ENCODE results near the gene BPGM.
"Not testable (repeated sequence)": the region's sequence is repeated elsewhere in the genome, so short reads cannot be mapped to it uniquely, and the experiment has no call there.

Gene BPGM

GRCh38 chr7:134662166-134662870, 15.7 kb downstream of the BPGM start:
- no peak overlapping the region for H3K4me3 ChIP-seq (ENCODE audit: low read length)
- TF ChIP-seq CTCF (conservative IDR thresholded peaks at IDR 0.05; ENCODE audit: low read depth, low read length) = no peak
- DNase-seq (ENCODE audit: low read depth) = no peak

GRCh38 chr7:134662871-134663205, 16.2 kb downstream of the BPGM start:
- H3K4me3 ChIP-seq (ENCODE audit: low read length) = no peak overlapping the region
- no peak for DNase-seq (ENCODE audit: low read depth)

GRCh38 chr7:134665045-134665444, 18.4 kb downstream of the BPGM start:
- DNase-seq (ENCODE audit: low read depth); H3K4me3 ChIP-seq (ENCODE audit: low read length): not testable (repeated sequence)

More at GRCh38 chr7:134662871-134663205, 16.2 kb downstream of the BPGM start:
- TF ChIP-seq CTCF (conservative IDR thresholded peaks at IDR 0.05; ENCODE audit: low read depth, low read length) = no peak

GRCh38 chr7:134667899-134668298, 21.2 kb downstream of the BPGM start:
- no peak for DNase-seq (ENCODE audit: low read depth)
- no peak overlapping the region for H3K4me3 ChIP-seq (ENCODE audit: low read length)
- no peak for TF ChIP-seq CTCF (conservative IDR thresholded peaks at IDR 0.05; ENCODE audit: low read depth, low read length)

GRCh38 chr7:134669388-134669787, 22.7 kb downstream of the BPGM start:
- no peak for TF ChIP-seq CTCF (conservative IDR thresholded peaks at IDR 0.05; ENCODE audit: low read depth, low read length)
- DNase-seq (ENCODE audit: low read depth) = no peak
- H3K4me3 ChIP-seq (ENCODE audit: low read length) = no peak overlapping the region

- peak; percentile 67 for DNase-seq (ENCODE audit: low read depth)
- no peak for TF ChIP-seq CTCF (conservative IDR thresholded peaks at IDR 0.05; ENCODE audit: low read depth, low read length)
- no peak overlapping the region for H3K4me3 ChIP-seq (ENCODE audit: low read length)
Measured at GRCh38 chr7:134669845-134670373, 23.3 kb downstream of the BPGM start.

- DNase-seq (ENCODE audit: low read depth) = peak; percentile 66
- no peak for TF ChIP-seq CTCF (conservative IDR thresholded peaks at IDR 0.05; ENCODE audit: low read depth, low read length)
- no peak overlapping the region for H3K4me3 ChIP-seq (ENCODE audit: low read length)
Measured at GRCh38 chr7:134671609-134672008, 25.0 kb downstream of the BPGM start.

Data from retinal pigment epithelial cell (primary cell).